Stimulated activated CD8-positive, alpha-beta memory T cell treated with anti-CD3 and anti-CD28 coated beads, Interleukin-7, amount 100 ng/mL, for 24 hours (primary cell): ENCODE measurements around the gene PFKL.

Source experiments
- DNase-seq: peaks from one replicate; pipeline ENCODE4 v3.0.0-alpha.2; 2020; ENCODE audit warnings: low read depth

PFKL gene

GRCh38 chr21:44365251-44365966, 65.6 kb downstream of the PFKL start:
- DNase-seq = no peak

GRCh38 chr21:44365967-44366585, 66.2 kb downstream of the PFKL start:
- no peak for DNase-seq

- no peak for DNase-seq
Measured at GRCh38 chr21:44366586-44367211, 66.8 kb downstream of the PFKL start.

- no peak for DNase-seq
Measured at GRCh38 chr21:44368711-44369446, 69.0 kb downstream of the PFKL start.

- DNase-seq = no peak
Measured at GRCh38 chr21:44370027-44370735, 70.3 kb downstream of the PFKL start.

GRCh38 chr21:44370786-44371410, 71.0 kb downstream of the PFKL start:
- DNase-seq = no peak

- no peak for DNase-seq
Measured at GRCh38 chr21:44371596-44371995, 71.7 kb downstream of the PFKL start.

GRCh38 chr21:44372616-44373015, 72.8 kb downstream of the PFKL start:
- no peak for DNase-seq

GRCh38 chr21:44374601-44375280, 74.9 kb downstream of the PFKL start:
- no peak for DNase-seq

- DNase-seq = no peak
Measured at GRCh38 chr21:44375281-44375651, 75.4 kb downstream of the PFKL start.

GRCh38 chr21:44375761-44376241, 75.9 kb downstream of the PFKL start:
- no peak for DNase-seq

- DNase-seq = no peak
Measured at GRCh38 chr21:44376606-44377005, 76.8 kb downstream of the PFKL start.
